ENCODE measurements around the gene BEGAIN. TPM values are rescaled to one million over a fixed set of nuclear protein-coding genes. Genes with fewer than 3 reads are reported as not detected.

BEGAIN gene
- total and polyA plus RNA-seq, 9 of the 15 experiments (the other 6 are each of a cell fraction or from before 2014, with no cell fraction given): 0.07 to 0.68 (median 0.55) TPM; not detected in 3

- FAIRE-seq (no peak), DNase-seq (ENCODE audit: extremely low read depth in 1 of 4, low spot score in 3 of 4) (no peak), ATAC-seq (no peak)
- peaks cover 0 to 5% of the 10 kb centered on the region in 2 experiments; a peak in 3 of 5 replicates for H3K4me1 ChIP-seq (replicated peaks in 1 of 2; ENCODE audit: control insufficient read depth in 2 of 2, insufficient read depth in 2 of 2, low read length in 2 of 2)
- H3K9me3 ChIP-seq (replicated peaks; ENCODE audit: control insufficient read depth, insufficient read depth, low read depth, low read length): no peaks in the 10 kb centered on the region
- no peak overlapping the region for H3K27ac ChIP-seq (ENCODE audit: extremely low read depth, low read depth, low read length)
- ChIA-PET POLR2A (no interaction called here), CTCF (ENCODE audit: low intra/inter-chr PET ratio) (no interaction called here)
- intact Hi-C loops (cut with micrococcal nuclease) (no loop called here), in situ Hi-C loops (cut with MboI) (no loop called here)
- H3K79me2 ChIP-seq (ENCODE audit: control insufficient read depth, insufficient read depth, low read length): no peaks in the 10 kb centered on the region
- no peak overlapping the region for H2AFZ ChIP-seq (ENCODE audit: low read depth, low read length)
- H3K9ac ChIP-seq (ENCODE audit: insufficient read depth in 1 of 2, low read depth in 2 of 2, low read length in 2 of 2): no peak overlapping the region
- no peaks in the 10 kb centered on the region for H3K9me1 ChIP-seq (ENCODE audit: control insufficient read depth, insufficient read depth, low read length)
- no peaks in the 10 kb centered on the region for H3K36me3 ChIP-seq (ENCODE audit: control insufficient read depth, insufficient read depth, low read length)
- BruUV-seq (replicated peaks): no TSS peak
- H3K4me3 ChIP-seq: no peak overlapping the region
- no peak overlapping the region for H3K4me2 ChIP-seq (ENCODE audit: insufficient read depth, low read length)
- WGBS (ENCODE audit: insufficient coverage, low coverage, missing lambda C conversion rate): 19% methylated on average over 8 of the region's 9 CpGs
- no peaks in the 10 kb centered on the region for H4K20me1 ChIP-seq (replicated peaks; ENCODE audit: control insufficient read depth, insufficient read depth, low read length)
- no peaks in the 10 kb centered on the region for H3K27me3 ChIP-seq (ENCODE audit: control insufficient read depth in 2 of 2, insufficient read depth in 2 of 2, low read length in 2 of 2)
- TF ChIP-seq ARID3B (CRISPR knock-in tag; IDR thresholded peaks at IDR 0.05; ENCODE audit: borderline replicate concordance) (no peak), HDAC6 (IDR thresholded peaks at IDR 0.05; ENCODE audit: low read depth, low read length) (no peak), MEF2A (IDR thresholded peaks at IDR 0.05; ENCODE audit: control insufficient read depth, low read depth, low read length) (no peak), NR2F6 (CRISPR knock-in tag; IDR thresholded peaks at IDR 0.05) (no peak), KLF10 (CRISPR knock-in tag; IDR thresholded peaks at IDR 0.05) (no peak), RREB1 (CRISPR knock-in tag; IDR thresholded peaks at IDR 0.05) (no peak), GTF2A2 (tag; IDR thresholded peaks at IDR 0.05) (no peak), TRIM24 (IDR thresholded peaks at IDR 0.05) (no peak), TAL1 (IDR thresholded peaks at IDR 0.05) (no peak), EGR1 (conservative IDR thresholded peaks at IDR 0.05) (no peak), FOXJ3 (CRISPR knock-in tag; IDR thresholded peaks at IDR 0.05) (no peak), SUPT5H (IDR thresholded peaks at IDR 0.05) (no peak), CREBBP (IDR thresholded peaks at IDR 0.05; ENCODE audit: low read depth, low read length) (no peak), CCAR2 (IDR thresholded peaks at IDR 0.05; ENCODE audit: low read depth, low read length) (no peak), HLTF (IDR thresholded peaks at IDR 0.05) (no peak)
Measured at GRCh38 chr14:100498068-100498467, 89.1 kb downstream of the BEGAIN start.

Measured in K562 (cell line).